K562 (cell line): ENCODE measurements around the gene DGAT2. TPM values are rescaled to one million over a fixed set of nuclear protein-coding genes. Genes with fewer than 3 reads are reported as not detected.

Experiments
- ATAC-seq: fragments of 200-7000 bp; cut with Tn5 transposase; 3 replicates; pipeline ENCODE4 v1.9.1; 2020; ENCODE audit warnings: moderate library complexity
- BruUV-seq: library from RNA; stranded (reverse); fragments of 400-500 nt; replicated peaks from 2 replicates; lab custom pipeline; 2021; lab: Mats Ljungman, UMichigan
- CTCF ChIA-PET: fragments of 300-600 bp; formaldehyde crosslinking; extraction: SDS; loops from one replicate; lab custom pipeline; 2021; ENCODE audit warnings: low intra/inter-chr PET ratio; lab: Yijun Ruan, JAX
- POLR2A ChIA-PET: fragments of 300-600, 350-650 bp; sonication (Branson Sonifier 250); formaldehyde crosslinking; extraction: SDS; loops from one replicate; lab custom pipeline; 2021; ENCODE audit warnings: antibody characterized with exemption, inconsistent platforms; lab: Yijun Ruan, JAX
- DNase-seq, 4 experiments: peaks; one replicate each; pipeline versions ENCODE4 v3.0.0 to v3.0.0-alpha.2; 2011 to 2018; ENCODE audit warnings: low spot score in 3 of 4, mixed read lengths in 3 of 4; ENCODE audit errors: extremely low read depth in 1 of 4
- FAIRE-seq: peaks from 2 replicates; lab custom pipeline; 2011; peaks lifted over from hg19 to GRCh38; lab: Jason Lieb, UNC
- H2AFZ ChIP-seq: 2 replicates; pipeline ENCODE4 v1.6.0; 2011; ENCODE audit warnings: low read depth, low read length, control low read depth, inconsistent platforms
- H3K27ac ChIP-seq: fragments of 200-600 bp; 3 replicates; pipeline ENCODE4 v1.8.0; 2011; ENCODE audit warnings: low read depth, mild to moderate bottlenecking, control low read depth, inconsistent platforms, low read length, moderate library complexity, mixed read lengths; ENCODE audit errors: extremely low read depth
- H3K27me3 ChIP-seq, 2 experiments: fragments of 300-600 bp in 1 of 2; 2 replicates in 1 of 2; 3 replicates in 1 of 2; pipeline versions ENCODE4 v1.6.0 to v1.8.0; 2011; ENCODE audit warnings: inconsistent platforms in 2 of 2, low read length in 2 of 2, mild to moderate bottlenecking in 1 of 2, mixed read lengths in 1 of 2, moderate library complexity in 1 of 2; ENCODE audit not compliant: control insufficient read depth in 2 of 2, insufficient read depth in 2 of 2
- H3K36me3 ChIP-seq: fragments of 300-600 bp; 3 replicates; pipeline ENCODE4 v1.8.0; 2011; ENCODE audit warnings: mild to moderate bottlenecking, low read length, inconsistent platforms; ENCODE audit not compliant: control insufficient read depth, insufficient read depth
- H3K4me1 ChIP-seq, 2 experiments: fragments of 200-600 bp in 1 of 2; replicated peaks in 1 of 2; 2 replicates in 1 of 2; 3 replicates in 1 of 2; pipeline versions ENCODE4 v1.5.1 to v1.8.0; 2011; ENCODE audit warnings: inconsistent platforms in 2 of 2, low read length in 2 of 2, mild to moderate bottlenecking in 1 of 2, mixed read lengths in 1 of 2, moderate library complexity in 1 of 2; ENCODE audit not compliant: control insufficient read depth in 2 of 2, insufficient read depth in 2 of 2
- H3K4me2 ChIP-seq: 2 replicates; pipeline ENCODE4 v1.6.1; 2011; ENCODE audit warnings: low read length, control low read depth, inconsistent platforms, mixed read lengths; ENCODE audit not compliant: insufficient read depth
- H3K4me3 ChIP-seq: fragments of 200-600 bp; sonication (generic), shearing (Covaris generic); 2 replicates; pipeline ENCODE4 v1.5.1; 2016; ENCODE audit warnings: control low read depth, inconsistent platforms
- H3K79me2 ChIP-seq: fragments of 200-600 bp; 3 replicates; pipeline ENCODE4 v1.8.0; 2011; ENCODE audit warnings: low read length, inconsistent platforms; ENCODE audit not compliant: control insufficient read depth, insufficient read depth
- H3K9ac ChIP-seq, 2 experiments: 2 replicates each; pipeline versions ENCODE4 v1.6.0 to v1.6.1; 2011; ENCODE audit warnings: low read depth in 2 of 2, low read length in 2 of 2, control low read depth in 1 of 2, inconsistent platforms in 1 of 2, mild to moderate bottlenecking in 1 of 2, mixed read lengths in 1 of 2; ENCODE audit not compliant: insufficient read depth in 1 of 2
- H3K9me1 ChIP-seq: one replicate; pipeline ENCODE4 v1.6.0; 2011; ENCODE audit warnings: inconsistent platforms, mild to moderate bottlenecking, low read length, moderate library complexity; ENCODE audit not compliant: control insufficient read depth, insufficient read depth
- H3K9me3 ChIP-seq: replicated peaks from 2 replicates; pipeline ENCODE4 v1.5.1; 2011; ENCODE audit warnings: low read depth, low read length, inconsistent platforms; ENCODE audit not compliant: control insufficient read depth, insufficient read depth
- H4K20me1 ChIP-seq: replicated peaks from 2 replicates; pipeline ENCODE4 v1.6.1; 2011; ENCODE audit warnings: low read length, inconsistent platforms, mixed read lengths; ENCODE audit not compliant: control insufficient read depth, insufficient read depth
- CBFA2T3 ChIP-seq: fragments of 450-650 bp; IDR thresholded peaks from 2 replicates; pipeline ENCODE4 v1.6.1; 2017
- FOXK1 ChIP-seq: sonication (generic); formaldehyde crosslinking; IDR thresholded peaks from 2 replicates; pipeline ENCODE4 v1.8.0; 2022; ENCODE audit warnings: missing genetic modification reagents, mild to moderate bottlenecking, borderline replicate concordance
- KDM1A ChIP-seq, 2 experiments: fragments of 450-650 bp; IDR thresholded peaks; 2 replicates each; pipeline ENCODE4 v1.6.1; 2016; ENCODE audit warnings: mild to moderate bottlenecking in 2 of 2
- MAFK ChIP-seq: IDR thresholded peaks from 2 replicates; pipeline ENCODE4 v1.6.1; 2011; ENCODE audit warnings: low read length, improper control_type of control experiment
- ZNF699 ChIP-seq: fragments of 250-450 bp; sonication (Bioruptor Pico); IDR thresholded peaks from 2 replicates; pipeline ENCODE4 v1.8.0; 2021; ENCODE audit warnings: mild to moderate bottlenecking, moderate library complexity; ENCODE audit not compliant: insufficient replicate concordance
- WGBS: fragments of 100-300 bp; shearing (Covaris generic); methylation state at CpG from one replicate; pipeline ENCODE4 v1.1.6; 2016; ENCODE audit warnings: low coverage, mixed read lengths; ENCODE audit not compliant: insufficient coverage; ENCODE audit errors: missing lambda C conversion rate; 5-methylcytosine and 5-hydroxymethylcytosine counted together
- in situ Hi-C: fragments of 300-500 bp; cut with MboI; formaldehyde crosslinking; loops from 4 replicates; pipeline ENCODE4 v1.15.0; 2018; ENCODE audit warnings: inconsistent platforms, mixed read lengths
- intact Hi-C: fragments of 100-400 bp; cut with micrococcal nuclease; formaldehyde crosslinking; loops from 2 replicates; pipeline ENCODE4 v1.14.2; 2022
- polyA plus RNA-seq, 8 experiments: library from polyadenylated mRNA; depleted of rRNA in 4 of 8; stranded (reverse) in 5 of 8; unstranded in 3 of 8; fragments of >200 nt; fragmentation: Nextera tagmentation in 2 of 8; fragmentation: Illumina TruSeq in 1 of 8; extraction: Ambion mirVana in 2 of 8; extraction: Trizol in 1 of 8; gene quantifications; 2 replicates each; pipeline versions ENCODE4 v1.2.1 to v1.2.3, GENCODE V29; 2011 to 2014; ENCODE audit warnings: inconsistent platforms in 1 of 8, missing spikeins in 1 of 8
- total RNA-seq, 7 experiments: library from RNA; depleted of rRNA in 6 of 7; stranded (reverse); fragments of >200 nt in 6 of 7; fragmentation: Illumina TruSeq in 2 of 7; extraction: Trizol in 2 of 7; gene quantifications; 2 replicates each; pipeline versions ENCODE4 v1.2.1 to v1.2.3, GENCODE V29; 2011 to 2021; ENCODE audit warnings: low replicate concordance in 1 of 7
- TF ChIP-seq, protein P1 (sequence below), 2 experiments: IDR thresholded peaks in 1 of 2; conservative IDR thresholded peaks in 1 of 2; 2 replicates each; pipeline ENCODE4 v1.6.1; 2016; ENCODE audit warnings: low read depth in 2 of 2, mild to moderate bottlenecking in 1 of 2, missing compliant biosample characterization in 1 of 2, missing genetic modification characterization in 1 of 2, moderate library complexity in 1 of 2
- TF ChIP-seq, protein P2 (sequence below): fragments of 150-350 bp; IDR thresholded peaks from 2 replicates; pipeline ENCODE4 v1.6.1; 2014; ENCODE audit warnings: low read depth, mild to moderate bottlenecking, low read length, borderline replicate concordance
- TF ChIP-seq, protein P3 (sequence below): sonication (generic); formaldehyde crosslinking; IDR thresholded peaks from 2 replicates; pipeline ENCODE4 v1.8.0; 2023; ENCODE audit warnings: missing genetic modification reagents, mild to moderate bottlenecking, borderline replicate concordance

The DGAT2 gene
- total and polyA plus RNA-seq, 9 of the 15 experiments (the other 6 are each of a cell fraction or from before 2014, with no cell fraction given), result 0.68 to 2.8 (median 1.8) TPM

DNA sequence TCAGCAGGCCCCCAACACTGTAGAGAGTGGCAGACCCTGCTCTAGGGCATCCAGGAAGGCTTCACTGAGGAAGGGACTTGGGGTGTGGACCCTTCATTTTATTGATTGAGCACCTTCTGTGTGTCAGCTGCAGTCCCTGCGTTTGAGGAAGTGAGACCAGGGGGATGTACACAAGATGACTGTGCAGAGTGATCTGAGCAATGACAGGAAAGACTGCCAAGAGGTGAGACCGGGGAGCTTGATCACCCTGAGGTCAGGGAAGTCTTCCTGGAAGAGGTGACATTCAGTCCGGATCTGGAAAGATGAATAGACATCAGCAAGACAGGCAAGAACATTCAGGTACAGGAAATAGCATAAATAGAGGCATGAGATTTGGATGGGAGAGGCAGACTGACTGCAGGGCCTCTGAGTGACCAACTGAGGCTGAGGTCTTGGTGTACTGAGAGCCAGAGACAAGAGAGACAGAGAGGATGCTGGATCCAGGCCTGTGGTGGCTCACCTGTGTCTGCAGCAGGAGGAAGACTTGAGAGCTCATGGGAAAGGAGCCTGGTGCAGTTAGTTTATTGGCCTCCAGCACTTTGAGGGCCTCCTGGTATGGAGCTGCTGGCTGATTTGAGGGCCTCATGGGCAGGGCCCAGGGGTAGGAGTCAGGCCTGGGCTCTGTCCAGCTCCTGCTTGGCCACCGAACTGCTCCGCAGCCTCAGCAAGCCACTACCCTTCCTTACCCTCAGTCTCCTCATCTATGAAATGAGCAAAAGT lies 5.2 kb downstream of the DGAT2 start:
- Histone ChIP-seq H2AFZ (peak overlapping the region; percentile 26; the same call in 1 of the 2 replicates), H3K36me3 (no peaks in the 10 kb centered on the region), H3K4me3 (no peak overlapping the region), H3K27me3 (peaks cover 7 to 10% of the 10 kb centered on the region in 2 experiments; a peak in 4 of 5 replicates), H4K20me1 (no peaks in the 10 kb centered on the region), H3K4me1 (peaks cover 15 to 20% of the 10 kb centered on the region in 2 experiments), H3K79me2 (no peaks in the 10 kb centered on the region), H3K4me2 (peak overlapping the region; percentile 9; the same call in 1 of the 2 replicates), H3K9me1 (no peaks in the 10 kb centered on the region), H3K9me3 (no peaks in the 10 kb centered on the region), H3K27ac (no peak overlapping the region), H3K9ac (peak overlapping the region in 1 of 2 experiments; percentile 53; a peak in 1 of 4 replicates)
- intact Hi-C loops, result no loop called here
- in situ Hi-C loops, result no loop called here
- ATAC-seq (peak; percentile 33; the same call in 1 of the 3 replicates), DNase-seq (peak in 2 of 4 experiments; percentile 22 to 26), FAIRE-seq (peak; percentile 46)
- POLR2A ChIA-PET, result interaction anchor here (0.6 to 0.7 kb wide), 2 partner anchors 370 to 775 kb away, joined by 3 read pairs; no protein-coding TSS in a partner anchor
- BruUV-seq, result no TSS peak
- CTCF ChIA-PET, result no interaction called here
- WGBS, result 28% methylated on average over 5 of the region's 5 CpGs
- no peak for TF ChIP-seq ZNF699 (CRISPR knock-in tag)
- TF ChIP-seq, protein P1, sequence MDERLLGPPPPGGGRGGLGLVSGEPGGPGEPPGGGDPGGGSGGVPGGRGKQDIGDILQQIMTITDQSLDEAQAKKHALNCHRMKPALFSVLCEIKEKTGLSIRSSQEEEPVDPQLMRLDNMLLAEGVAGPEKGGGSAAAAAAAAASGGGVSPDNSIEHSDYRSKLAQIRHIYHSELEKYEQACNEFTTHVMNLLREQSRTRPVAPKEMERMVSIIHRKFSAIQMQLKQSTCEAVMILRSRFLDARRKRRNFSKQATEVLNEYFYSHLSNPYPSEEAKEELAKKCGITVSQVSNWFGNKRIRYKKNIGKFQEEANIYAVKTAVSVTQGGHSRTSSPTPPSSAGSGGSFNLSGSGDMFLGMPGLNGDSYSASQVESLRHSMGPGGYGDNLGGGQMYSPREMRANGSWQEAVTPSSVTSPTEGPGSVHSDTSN (CRISPR knock-in tag; IDR thresholded peaks at IDR 0.05; ENCODE audit: low read depth), result no peak
- TF ChIP-seq, protein P1 (tag; conservative IDR thresholded peaks at IDR 0.05; ENCODE audit: low read depth), result peak; percentile 48
- peak; percentile 38 for TF ChIP-seq MAFK
- no peak for TF ChIP-seq CBFA2T3
- TF ChIP-seq, protein P2, sequence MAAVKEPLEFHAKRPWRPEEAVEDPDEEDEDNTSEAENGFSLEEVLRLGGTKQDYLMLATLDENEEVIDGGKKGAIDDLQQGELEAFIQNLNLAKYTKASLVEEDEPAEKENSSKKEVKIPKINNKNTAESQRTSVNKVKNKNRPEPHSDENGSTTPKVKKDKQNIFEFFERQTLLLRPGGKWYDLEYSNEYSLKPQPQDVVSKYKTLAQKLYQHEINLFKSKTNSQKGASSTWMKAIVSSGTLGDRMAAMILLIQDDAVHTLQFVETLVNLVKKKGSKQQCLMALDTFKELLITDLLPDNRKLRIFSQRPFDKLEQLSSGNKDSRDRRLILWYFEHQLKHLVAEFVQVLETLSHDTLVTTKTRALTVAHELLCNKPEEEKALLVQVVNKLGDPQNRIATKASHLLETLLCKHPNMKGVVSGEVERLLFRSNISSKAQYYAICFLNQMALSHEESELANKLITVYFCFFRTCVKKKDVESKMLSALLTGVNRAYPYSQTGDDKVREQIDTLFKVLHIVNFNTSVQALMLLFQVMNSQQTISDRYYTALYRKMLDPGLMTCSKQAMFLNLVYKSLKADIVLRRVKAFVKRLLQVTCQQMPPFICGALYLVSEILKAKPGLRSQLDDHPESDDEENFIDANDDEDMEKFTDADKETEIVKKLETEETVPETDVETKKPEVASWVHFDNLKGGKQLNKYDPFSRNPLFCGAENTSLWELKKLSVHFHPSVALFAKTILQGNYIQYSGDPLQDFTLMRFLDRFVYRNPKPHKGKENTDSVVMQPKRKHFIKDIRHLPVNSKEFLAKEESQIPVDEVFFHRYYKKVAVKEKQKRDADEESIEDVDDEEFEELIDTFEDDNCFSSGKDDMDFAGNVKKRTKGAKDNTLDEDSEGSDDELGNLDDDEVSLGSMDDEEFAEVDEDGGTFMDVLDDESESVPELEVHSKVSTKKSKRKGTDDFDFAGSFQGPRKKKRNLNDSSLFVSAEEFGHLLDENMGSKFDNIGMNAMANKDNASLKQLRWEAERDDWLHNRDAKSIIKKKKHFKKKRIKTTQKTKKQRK, result no peak
- no peak for TF ChIP-seq FOXK1 (CRISPR knock-in tag)
- TF ChIP-seq, protein P3, sequence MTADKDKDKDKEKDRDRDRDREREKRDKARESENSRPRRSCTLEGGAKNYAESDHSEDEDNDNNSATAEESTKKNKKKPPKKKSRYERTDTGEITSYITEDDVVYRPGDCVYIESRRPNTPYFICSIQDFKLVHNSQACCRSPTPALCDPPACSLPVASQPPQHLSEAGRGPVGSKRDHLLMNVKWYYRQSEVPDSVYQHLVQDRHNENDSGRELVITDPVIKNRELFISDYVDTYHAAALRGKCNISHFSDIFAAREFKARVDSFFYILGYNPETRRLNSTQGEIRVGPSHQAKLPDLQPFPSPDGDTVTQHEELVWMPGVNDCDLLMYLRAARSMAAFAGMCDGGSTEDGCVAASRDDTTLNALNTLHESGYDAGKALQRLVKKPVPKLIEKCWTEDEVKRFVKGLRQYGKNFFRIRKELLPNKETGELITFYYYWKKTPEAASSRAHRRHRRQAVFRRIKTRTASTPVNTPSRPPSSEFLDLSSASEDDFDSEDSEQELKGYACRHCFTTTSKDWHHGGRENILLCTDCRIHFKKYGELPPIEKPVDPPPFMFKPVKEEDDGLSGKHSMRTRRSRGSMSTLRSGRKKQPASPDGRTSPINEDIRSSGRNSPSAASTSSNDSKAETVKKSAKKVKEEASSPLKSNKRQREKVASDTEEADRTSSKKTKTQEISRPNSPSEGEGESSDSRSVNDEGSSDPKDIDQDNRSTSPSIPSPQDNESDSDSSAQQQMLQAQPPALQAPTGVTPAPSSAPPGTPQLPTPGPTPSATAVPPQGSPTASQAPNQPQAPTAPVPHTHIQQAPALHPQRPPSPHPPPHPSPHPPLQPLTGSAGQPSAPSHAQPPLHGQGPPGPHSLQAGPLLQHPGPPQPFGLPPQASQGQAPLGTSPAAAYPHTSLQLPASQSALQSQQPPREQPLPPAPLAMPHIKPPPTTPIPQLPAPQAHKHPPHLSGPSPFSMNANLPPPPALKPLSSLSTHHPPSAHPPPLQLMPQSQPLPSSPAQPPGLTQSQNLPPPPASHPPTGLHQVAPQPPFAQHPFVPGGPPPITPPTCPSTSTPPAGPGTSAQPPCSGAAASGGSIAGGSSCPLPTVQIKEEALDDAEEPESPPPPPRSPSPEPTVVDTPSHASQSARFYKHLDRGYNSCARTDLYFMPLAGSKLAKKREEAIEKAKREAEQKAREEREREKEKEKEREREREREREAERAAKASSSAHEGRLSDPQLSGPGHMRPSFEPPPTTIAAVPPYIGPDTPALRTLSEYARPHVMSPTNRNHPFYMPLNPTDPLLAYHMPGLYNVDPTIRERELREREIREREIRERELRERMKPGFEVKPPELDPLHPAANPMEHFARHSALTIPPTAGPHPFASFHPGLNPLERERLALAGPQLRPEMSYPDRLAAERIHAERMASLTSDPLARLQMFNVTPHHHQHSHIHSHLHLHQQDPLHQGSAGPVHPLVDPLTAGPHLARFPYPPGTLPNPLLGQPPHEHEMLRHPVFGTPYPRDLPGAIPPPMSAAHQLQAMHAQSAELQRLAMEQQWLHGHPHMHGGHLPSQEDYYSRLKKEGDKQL (CRISPR knock-in tag), result no peak
- TF ChIP-seq KDM1A (IDR thresholded peaks at IDR 0.05), result no peak
